ENCODE data around the gene MYBPH. TPM values are rescaled to one million over a fixed set of nuclear protein-coding genes. Genes with fewer than 3 reads are reported as not detected.

Gene MYBPH
- total and polyA plus RNA-seq, 12 donors, result 0.64 TPM; not detected in 11

GRCh38 chr1:203139976-203140475 is 35.6 kb downstream of the MYBPH start:
- intact Hi-C loops (cut with DNase I), result no loop called here

GRCh38 chr1:203138066-203138465 is 37.6 kb downstream of the MYBPH start:
- DNase-seq, result no peak

More at GRCh38 chr1:203139976-203140475, 35.6 kb downstream of the MYBPH start:
- Histone ChIP-seq H3K9me3 (replicated peaks in 1 of 3) (no peaks in the 10 kb centered on the region), H3K4me1 (replicated peaks in 1 of 2) (no peaks in the 10 kb centered on the region), H3K36me3 (replicated peaks in 1 of 2) (no peaks in the 10 kb centered on the region), H3K27me3 (no peaks in the 10 kb centered on the region), H3K4me3 (no peak overlapping the region), H3K27ac (no peak overlapping the region)
- WGBS, 4 donors, result 78 to 82% (median 81%) methylated on average over 8 of the region's 8 CpGs
- DNase-seq, result no peak
- no peak for TF ChIP-seq POLR2A (IDR thresholded peaks at IDR 0.05)
- TF ChIP-seq CTCF (IDR thresholded peaks at IDR 0.05), result no peak

GRCh38 chr1:203137324-203137723 is 38.3 kb downstream of the MYBPH start:
- Histone ChIP-seq H3K27ac (no peak overlapping the region), H3K4me1 (replicated peaks in 1 of 2) (no peaks in the 10 kb centered on the region), H3K27me3 (no peaks in the 10 kb centered on the region), H3K4me3 (no peak overlapping the region), H3K36me3 (replicated peaks in 1 of 2) (no peaks in the 10 kb centered on the region), H3K9me3 (replicated peaks in 1 of 3) (no peaks in the 10 kb centered on the region)
- 78 to 86% (median 82%) methylated on average over 4 of the region's 4 CpGs for WGBS, 4 donors
- TF ChIP-seq CTCF (IDR thresholded peaks at IDR 0.05), result no peak
- no peak for DNase-seq
- intact Hi-C loops (cut with DNase I), result no loop called here

More at GRCh38 chr1:203138066-203138465, 37.6 kb downstream of the MYBPH start:
- H3K9me3 ChIP-seq (replicated peaks in 1 of 3), result no peaks in the 10 kb centered on the region
- no peak overlapping the region for H3K27ac ChIP-seq
- no peaks in the 10 kb centered on the region for H3K27me3 ChIP-seq
- H3K36me3 ChIP-seq (replicated peaks in 1 of 2), result no peaks in the 10 kb centered on the region
- no peak overlapping the region for H3K4me3 ChIP-seq
- no peak for TF ChIP-seq POLR2A (IDR thresholded peaks at IDR 0.05)
- TF ChIP-seq CTCF (IDR thresholded peaks at IDR 0.05), result no peak
- WGBS, 4 donors, result 89 to 95% (median 91%) methylated on average over 3 of the region's 3 CpGs
- no peaks in the 10 kb centered on the region for H3K4me1 ChIP-seq (replicated peaks in 1 of 2)
- intact Hi-C loops (cut with DNase I), result no loop called here

GRCh38 chr1:203136409-203137042 is 39.1 kb downstream of the MYBPH start:
- no peaks in the 10 kb centered on the region for H3K9me3 ChIP-seq (replicated peaks in 1 of 3)
- no peaks in the 10 kb centered on the region for H3K4me1 ChIP-seq (replicated peaks in 1 of 2)
- no peak overlapping the region for H3K27ac ChIP-seq
- no peak for TF ChIP-seq CTCF (IDR thresholded peaks at IDR 0.05)
- TF ChIP-seq POLR2A (IDR thresholded peaks at IDR 0.05), result no peak
- WGBS, 4 donors, result 70 to 96% (median 88%) methylated on average over 1 of the region's 1 CpG
- intact Hi-C loops (cut with DNase I), result no loop called here
- no peaks in the 10 kb centered on the region for H3K27me3 ChIP-seq
- H3K4me3 ChIP-seq, result no peak overlapping the region
- H3K36me3 ChIP-seq (replicated peaks in 1 of 2), result no peaks in the 10 kb centered on the region
- no peak for DNase-seq

Data from adrenal gland (tissue), 12 donors.